NCI-H1417 treated with DMSO at 0.1 percent for 48 hours (cell line): Measurements from ENCODE around the gene KY.

Experiments used
- DNase-seq: peaks from one replicate; lab custom pipeline; 2025; lab: John Stamatoyannopoulos, UW

The KY gene

GRCh38 chr3:134619884-134620445, 30.9 kb downstream of the KY start:
- no peak for DNase-seq

- DNase-seq = no peak
Measured at GRCh38 chr3:134619301-134619615, 31.6 kb downstream of the KY start.

GRCh38 chr3:134618478-134619300, 32.1 kb downstream of the KY start:
- no peak for DNase-seq

GRCh38 chr3:134617608-134618477, 33.0 kb downstream of the KY start:
- no peak for DNase-seq

- no peak for DNase-seq
Measured at GRCh38 chr3:134615743-134616142, 35.1 kb downstream of the KY start.

GRCh38 chr3:134614955-134615354, 35.9 kb downstream of the KY start:
- no peak for DNase-seq

GRCh38 chr3:134613006-134613520, 37.8 kb downstream of the KY start:
- no peak for DNase-seq

GRCh38 chr3:134611516-134611915, 39.3 kb downstream of the KY start:
- no peak for DNase-seq

GRCh38 chr3:134610432-134611385, 40.1 kb downstream of the KY start:
- DNase-seq = no peak

GRCh38 chr3:134609821-134610431, 40.9 kb downstream of the KY start:
- no peak for DNase-seq

- no peak for DNase-seq
Measured at GRCh38 chr3:134608771-134609435, 41.9 kb downstream of the KY start.

GRCh38 chr3:134608023-134608770, 42.6 kb downstream of the KY start:
- DNase-seq = no peak

- DNase-seq = no peak
Measured at GRCh38 chr3:134607054-134608022, 43.5 kb downstream of the KY start.

GRCh38 chr3:134606033-134607025, 44.5 kb downstream of the KY start:
- DNase-seq = no peak

GRCh38 chr3:134605556-134605955, 45.3 kb downstream of the KY start:
- no peak for DNase-seq

- DNase-seq = no peak
Measured at GRCh38 chr3:134603956-134604355, 46.9 kb downstream of the KY start.

GRCh38 chr3:134603480-134603879, 47.3 kb downstream of the KY start:
- DNase-seq = no peak
